ENCODE results near the gene CNR2. TPM values are rescaled to one million over a fixed set of nuclear protein-coding genes. Genes with fewer than 3 reads are reported as not detected.

CNR2 gene
- total RNA-seq, 1 experiment from 2014 or later: not detected

GRCh38 chr1:23947366-23947765, 34.2 kb upstream of the CNR2 start:
- Histone ChIP-seq H3K23me2 (ENCODE audit: insufficient read length, low read depth, low read length, poor library complexity, severe bottlenecking) (no peaks in the 10 kb centered on the region), H2AFZ (ENCODE audit: low read length) (no peak overlapping the region), H4K5ac (ENCODE audit: insufficient read length, low read depth, low read length) (no peak overlapping the region), H3K79me2 (ENCODE audit: insufficient read depth, low read length) (no peaks in the 10 kb centered on the region), H3K4me1 (ENCODE audit: insufficient read depth, low read length) (no peaks in the 10 kb centered on the region), H2BK15ac (ENCODE audit: low read depth, low read length) (no peak overlapping the region), H3K27ac (ENCODE audit: insufficient read length, low read depth, low read length) (no peak overlapping the region), H3K18ac (ENCODE audit: insufficient read length, low read depth, low read length) (no peak overlapping the region), H3K79me1 (ENCODE audit: insufficient read depth, low read depth, low read length, poor library complexity, severe bottlenecking) (no peaks in the 10 kb centered on the region), H3K56ac (ENCODE audit: insufficient read length, low read depth, low read length) (no peak overlapping the region), H4K20me1 (ENCODE audit: control insufficient read depth, insufficient read depth, insufficient read length) (no peaks in the 10 kb centered on the region), H2BK20ac (ENCODE audit: low read depth, low read length, poor library complexity, severe bottlenecking) (no peak overlapping the region), H2BK5ac (ENCODE audit: insufficient read length, low read length) (no peak overlapping the region), H3K27me3 (ENCODE audit: insufficient read depth, low read length) (no peaks in the 10 kb centered on the region), H3K23ac (ENCODE audit: insufficient read length, low read depth, low read length) (no peak overlapping the region), H3K9ac (ENCODE audit: extremely low read depth, insufficient read length, low read length) (no peak overlapping the region), H3K14ac (ENCODE audit: insufficient read depth, low read length) (no peak overlapping the region), H4K91ac (ENCODE audit: insufficient read length, low read depth, low read length) (no peak overlapping the region), H3K4ac (ENCODE audit: low read depth, low read length) (no peak overlapping the region), H3K4me2 (ENCODE audit: insufficient read depth, insufficient read length, low read length) (no peak overlapping the region), H2BK120ac (ENCODE audit: low read depth, low read length, poor library complexity, severe bottlenecking) (no peak overlapping the region), H3T11ph (ENCODE audit: low read length) (no peak overlapping the region), H3K9me3 (ENCODE audit: control insufficient read depth, low read depth, low read length) (no peaks in the 10 kb centered on the region), H2AK5ac (ENCODE audit: insufficient read length, low read length) (no peak overlapping the region), H4K8ac (replicated peaks; ENCODE audit: insufficient read length, low read depth, low read length) (no peak overlapping the region), H2BK12ac (ENCODE audit: insufficient read length, low read depth, low read length) (no peak overlapping the region)
- H3K4me3 Mint-ChIP-seq: no peak overlapping the region
- peaks cover 8% of the 10 kb centered on the region for H3K27me3 Mint-ChIP-seq (ENCODE audit: low read depth)
- H3K4me1 Mint-ChIP-seq: no peaks in the 10 kb centered on the region
- no peak for DNase-seq
- no peak for TF ChIP-seq CTCF (conservative IDR thresholded peaks at IDR 0.05)
- H3K36me3 Mint-ChIP-seq (ENCODE audit: insufficient read depth in 1 of 3, low read depth in 3 of 3): 0 out of 7 replicates have a peak, but pooled peaks cover 0 to 4% (median 0%) of the 10 kb centered on the region in 3 experiments
- H3K9me3 Mint-ChIP-seq: peaks cover 6 to 9% of the 10 kb centered on the region in 2 experiments; a peak in 3 of 5 replicates
- no peak overlapping the region for H3K27ac Mint-ChIP-seq
